ENCODE results near the gene PLEKHG3.
"Not testable (repeated sequence)": the region's sequence is repeated elsewhere in the genome, so short reads cannot be mapped to it uniquely, and the experiment has no call there.

The PLEKHG3 gene

DNA sequence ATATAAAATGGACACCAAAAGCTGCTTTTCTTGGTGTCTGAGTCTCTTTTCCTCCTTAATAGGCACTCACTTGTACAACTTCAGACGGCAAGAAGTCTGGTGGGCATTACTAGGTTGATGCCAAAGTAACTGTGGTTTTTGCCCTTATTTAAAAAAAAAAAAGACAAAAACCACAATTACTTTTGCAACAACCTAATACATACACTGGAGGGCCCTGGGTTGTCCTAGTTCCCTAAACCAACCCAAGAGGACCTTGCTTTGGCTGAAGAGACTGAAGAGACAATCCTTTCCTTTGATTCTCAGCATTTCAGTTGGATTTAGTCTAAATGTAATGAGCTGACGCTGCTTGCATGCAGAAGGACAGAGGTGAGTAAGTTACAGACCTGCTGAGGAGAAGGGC is 16.2 kb upstream of the PLEKHG3 start:
- Histone ChIP-seq H3K36me3 (ENCODE audit: control insufficient read depth in 2 of 2, insufficient read depth in 2 of 2, low read length in 2 of 2) (no peaks in the 10 kb centered on the region), H3K9me3 (ENCODE audit: control insufficient read depth in 2 of 2, low read length in 2 of 2) (no peaks in the 10 kb centered on the region), H3K9ac (ENCODE audit: low read length in 2 of 2) (no peak overlapping the region), H3K27me3 (ENCODE audit: control insufficient read depth in 1 of 2, insufficient read depth in 2 of 2, low read length in 2 of 2) (no peaks in the 10 kb centered on the region), H3K4me1 (ENCODE audit: control insufficient read depth, insufficient read depth, low read length) (peaks cover 5% of the 10 kb centered on the region), H3K4me3 (ENCODE audit: low read length in 2 of 2) (no peak overlapping the region), H3K27ac (ENCODE audit: low read length) (no peak overlapping the region)

DNA sequence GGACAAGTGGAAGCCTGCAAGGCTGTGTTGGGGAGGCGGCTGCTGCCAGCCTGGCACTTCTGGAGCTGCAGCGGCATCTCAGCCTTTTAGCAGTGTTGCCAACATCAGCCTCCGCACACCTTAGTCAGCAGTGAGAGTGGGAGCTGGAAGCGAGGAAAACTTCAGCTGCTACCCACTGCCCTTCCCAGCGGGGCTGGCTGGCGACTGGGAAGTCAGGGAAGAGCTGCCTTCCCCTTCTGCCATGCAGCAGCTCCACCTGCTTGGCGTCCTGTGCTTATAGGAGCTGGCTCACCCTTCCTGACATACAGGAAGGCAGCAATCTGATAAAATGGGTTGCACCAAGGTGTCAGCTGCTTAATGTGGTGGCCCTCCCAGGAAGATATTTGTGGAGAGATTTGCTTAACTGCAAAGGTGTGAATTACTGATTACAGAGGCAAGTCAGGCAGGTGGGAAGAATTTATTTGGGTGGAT is 15.4 kb upstream of the PLEKHG3 start:
- Histone ChIP-seq H3K4me1 (ENCODE audit: control insufficient read depth, insufficient read depth, low read length) (peaks cover 9% of the 10 kb centered on the region), H3K9ac (ENCODE audit: low read length in 2 of 2) (no peak overlapping the region), H3K27ac (ENCODE audit: low read length) (no peak overlapping the region), H3K4me3 (ENCODE audit: low read length in 2 of 2) (no peak overlapping the region), H3K9me3 (ENCODE audit: control insufficient read depth in 2 of 2, low read length in 2 of 2) (no peaks in the 10 kb centered on the region), H3K27me3 (ENCODE audit: control insufficient read depth in 1 of 2, insufficient read depth in 2 of 2, low read length in 2 of 2) (no peaks in the 10 kb centered on the region), H3K36me3 (ENCODE audit: control insufficient read depth in 2 of 2, insufficient read depth in 2 of 2, low read length in 2 of 2) (no peaks in the 10 kb centered on the region)

DNA sequence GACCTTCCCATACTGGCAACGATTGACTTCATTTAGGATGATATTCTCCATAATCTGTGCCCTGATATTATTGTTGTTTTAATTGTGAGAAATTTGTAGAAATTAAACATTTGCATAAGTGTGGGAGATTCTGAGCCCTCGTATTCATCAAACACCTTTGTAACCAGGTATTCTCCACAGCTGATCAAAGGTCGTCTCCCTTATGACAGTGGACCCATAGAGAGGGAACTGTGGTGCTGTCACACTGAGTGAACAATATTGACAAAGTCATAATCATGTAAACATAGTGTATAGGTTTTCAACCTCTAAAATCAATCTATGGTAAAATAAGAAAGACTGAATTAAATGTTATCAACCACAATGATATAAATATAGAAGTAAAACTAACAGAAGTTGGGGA is 14.9 kb upstream of the PLEKHG3 start:
- no peak overlapping the region for H3K4me3 ChIP-seq (ENCODE audit: low read length in 2 of 2)
- H3K36me3 ChIP-seq (ENCODE audit: control insufficient read depth in 2 of 2, insufficient read depth in 2 of 2, low read length in 2 of 2): no peaks in the 10 kb centered on the region
- H3K9ac ChIP-seq (ENCODE audit: low read length in 2 of 2): no peak overlapping the region
- H3K27ac ChIP-seq (ENCODE audit: low read length): no peak overlapping the region
- H3K27me3 ChIP-seq (ENCODE audit: control insufficient read depth in 1 of 2, insufficient read depth in 2 of 2, low read length in 2 of 2): no peaks in the 10 kb centered on the region
- H3K4me1 ChIP-seq (ENCODE audit: control insufficient read depth, insufficient read depth, low read length): peaks cover 8% of the 10 kb centered on the region
- no peaks in the 10 kb centered on the region for H3K9me3 ChIP-seq (ENCODE audit: control insufficient read depth in 2 of 2, low read length in 2 of 2)

DNA sequence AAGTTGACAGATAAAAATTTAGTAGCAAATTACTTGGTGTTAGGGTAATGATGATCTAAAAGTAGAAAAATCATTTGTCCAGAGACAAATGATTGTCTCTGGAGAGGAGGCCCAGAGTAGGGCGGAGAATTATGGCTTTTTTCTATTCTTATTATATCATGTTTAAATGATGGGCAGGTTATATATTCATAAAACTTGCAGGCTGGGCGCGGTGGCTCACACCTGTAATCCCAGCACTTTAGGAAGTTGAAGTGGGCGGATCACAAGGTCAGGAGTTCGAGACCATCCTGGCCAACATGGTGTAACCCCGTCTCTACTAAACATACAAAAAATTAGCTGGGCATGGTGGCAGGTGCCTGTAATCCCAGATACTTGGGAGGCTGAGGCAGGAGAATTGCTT is 13.6 kb upstream of the PLEKHG3 start:
- not testable (repeated sequence) for H3K27me3 ChIP-seq (ENCODE audit: control insufficient read depth in 1 of 2, insufficient read depth in 2 of 2, low read length in 2 of 2); H3K4me3 ChIP-seq (ENCODE audit: low read length in 2 of 2); H3K27ac ChIP-seq (ENCODE audit: low read length); H3K36me3 ChIP-seq (ENCODE audit: control insufficient read depth in 2 of 2, insufficient read depth in 2 of 2, low read length in 2 of 2); H3K9ac ChIP-seq (ENCODE audit: low read length in 2 of 2); H3K9me3 ChIP-seq (ENCODE audit: control insufficient read depth in 2 of 2, low read length in 2 of 2); H3K4me1 ChIP-seq (ENCODE audit: control insufficient read depth, insufficient read depth, low read length)

DNA sequence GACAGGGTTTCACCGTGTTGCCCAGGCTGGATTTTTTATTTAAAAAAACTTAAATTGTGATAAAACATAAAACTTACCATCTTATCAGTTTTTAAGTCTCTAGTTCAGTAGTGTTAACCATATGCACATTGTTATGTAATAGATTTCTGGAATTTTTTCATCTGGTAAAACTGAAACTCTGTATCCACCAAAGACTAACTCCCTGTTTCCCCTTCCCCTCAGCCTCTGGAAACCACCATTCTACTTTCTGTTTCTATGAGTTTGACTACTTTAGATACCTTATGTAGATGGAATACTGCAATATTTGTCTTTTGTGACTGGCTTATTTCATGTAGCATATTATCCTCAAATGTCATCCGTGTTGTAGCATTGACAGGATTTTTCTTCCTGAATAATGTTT is 12.8 kb upstream of the PLEKHG3 start:
- peaks cover 7% of the 10 kb centered on the region for H3K4me1 ChIP-seq (ENCODE audit: control insufficient read depth, insufficient read depth, low read length)
- no peak overlapping the region for H3K27ac ChIP-seq (ENCODE audit: low read length)
- no peaks in the 10 kb centered on the region for H3K36me3 ChIP-seq (ENCODE audit: control insufficient read depth in 2 of 2, insufficient read depth in 2 of 2, low read length in 2 of 2)
- no peaks in the 10 kb centered on the region for H3K27me3 ChIP-seq (ENCODE audit: control insufficient read depth in 1 of 2, insufficient read depth in 2 of 2, low read length in 2 of 2)
- no peaks in the 10 kb centered on the region for H3K9me3 ChIP-seq (ENCODE audit: control insufficient read depth in 2 of 2, low read length in 2 of 2)
- no peak overlapping the region for H3K4me3 ChIP-seq (ENCODE audit: low read length in 2 of 2)
- H3K9ac ChIP-seq (ENCODE audit: low read length in 2 of 2): no peak overlapping the region

DNA sequence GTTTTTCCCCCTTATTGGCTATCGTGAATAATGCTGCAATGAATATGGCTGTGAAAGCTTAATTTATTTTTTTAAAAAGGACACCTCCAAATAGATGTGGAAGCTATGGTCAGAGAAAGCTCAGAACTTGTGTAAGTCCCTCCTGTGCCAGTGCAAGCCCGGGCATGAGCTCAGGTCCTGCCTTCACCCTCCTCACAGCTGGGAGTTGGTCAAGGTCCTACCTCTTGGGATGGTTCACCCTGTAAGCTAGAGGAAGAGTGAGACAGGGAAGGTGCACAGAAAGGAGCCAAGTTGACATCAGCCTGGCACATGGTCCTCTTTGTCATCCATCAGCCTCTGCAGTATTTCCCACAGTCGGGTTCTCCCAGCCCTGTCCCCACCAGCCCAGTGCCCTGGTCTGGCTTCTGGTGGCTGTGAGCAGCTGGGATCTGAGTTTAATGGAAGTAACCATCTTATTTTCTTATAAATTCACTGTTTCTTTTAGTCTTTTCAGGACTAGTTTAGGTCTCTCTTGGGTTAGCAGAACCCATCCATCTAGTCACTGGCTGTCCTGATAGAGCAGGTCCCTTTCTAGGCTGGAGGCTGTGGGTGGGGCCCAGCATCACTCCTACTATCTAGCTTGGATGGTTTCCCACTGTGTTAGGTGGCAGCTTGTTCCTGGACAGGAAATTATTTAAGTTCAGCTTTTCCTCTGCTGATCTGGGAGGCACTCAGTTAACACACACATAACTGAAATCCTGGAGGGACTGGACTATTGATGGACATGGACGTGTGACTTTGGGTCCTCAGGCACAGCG is 11.8 kb upstream of the PLEKHG3 start:
- Histone ChIP-seq H3K9me3 (ENCODE audit: control insufficient read depth in 2 of 2, low read length in 2 of 2) (no peaks in the 10 kb centered on the region), H3K4me3 (ENCODE audit: low read length in 2 of 2) (no peak overlapping the region), H3K27me3 (ENCODE audit: control insufficient read depth in 1 of 2, insufficient read depth in 2 of 2, low read length in 2 of 2) (no peaks in the 10 kb centered on the region), H3K27ac (ENCODE audit: low read length) (no peak overlapping the region), H3K36me3 (ENCODE audit: control insufficient read depth in 2 of 2, insufficient read depth in 2 of 2, low read length in 2 of 2) (no peaks in the 10 kb centered on the region), H3K4me1 (ENCODE audit: control insufficient read depth, insufficient read depth, low read length) (peaks cover 7% of the 10 kb centered on the region), H3K9ac (ENCODE audit: low read length in 2 of 2) (no peak overlapping the region)

DNA sequence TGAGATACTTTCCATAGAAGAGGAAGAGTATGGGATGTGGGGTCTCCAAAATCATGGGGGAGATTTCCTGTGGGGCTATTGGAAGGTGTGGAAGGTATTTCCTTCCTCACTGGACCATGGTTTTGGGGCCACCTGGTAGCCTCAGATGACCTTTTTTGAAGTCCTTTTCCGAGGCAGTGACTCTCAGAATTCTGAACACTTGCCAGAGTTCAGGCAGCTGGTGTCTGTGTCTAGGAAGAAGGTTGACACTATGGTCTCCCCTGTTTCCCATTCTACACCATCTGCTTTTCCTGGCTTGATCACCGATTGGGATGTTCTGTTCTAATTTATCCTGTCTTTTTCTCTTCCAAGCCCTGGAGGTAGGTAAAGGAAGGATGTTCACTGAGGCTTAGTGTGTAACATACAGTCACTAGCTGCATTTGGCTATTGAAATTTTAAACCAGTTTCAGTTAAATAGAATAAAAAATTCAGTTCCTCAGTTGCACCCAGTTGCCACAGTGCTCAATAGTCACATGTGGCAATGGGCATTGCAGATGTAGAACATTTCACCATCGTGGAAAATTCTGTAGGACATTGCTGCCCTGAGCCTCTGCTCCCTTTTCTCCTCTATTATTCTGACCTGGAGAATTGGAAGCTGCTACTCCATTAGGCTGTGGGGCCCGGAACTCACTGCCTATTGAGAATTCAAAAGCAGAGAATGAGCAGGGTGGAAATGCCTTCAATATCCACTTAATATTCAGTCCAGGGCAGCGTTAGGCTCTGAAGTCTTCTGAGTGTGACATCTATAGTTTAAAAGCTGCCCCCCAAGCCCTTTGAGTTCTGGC is 11.0 kb upstream of the PLEKHG3 start:
- H3K9ac ChIP-seq (ENCODE audit: low read length in 2 of 2): no peak overlapping the region
- H3K27ac ChIP-seq (ENCODE audit: low read length): no peak overlapping the region

DNA sequence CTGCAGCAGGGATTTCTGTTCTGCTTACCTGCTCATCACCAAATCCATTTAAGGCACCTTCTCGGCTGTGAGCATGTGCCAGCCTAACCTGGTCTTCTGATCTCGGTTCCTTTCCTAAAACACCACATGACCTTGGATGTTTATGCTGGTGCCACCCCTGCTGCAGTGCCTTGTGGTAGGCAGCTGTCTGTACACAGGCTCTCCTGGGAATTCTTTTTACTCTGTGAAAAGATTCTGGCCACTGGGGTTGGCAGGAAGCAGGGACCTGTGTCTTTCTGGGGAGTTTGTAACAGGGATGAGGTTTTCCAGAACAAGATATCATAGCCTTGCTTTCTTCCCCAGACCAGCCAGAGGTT is 10.4 kb upstream of the PLEKHG3 start:
- H3K9ac ChIP-seq (ENCODE audit: low read length in 2 of 2): no peak overlapping the region
- H3K4me3 ChIP-seq (ENCODE audit: low read length in 2 of 2): no peak overlapping the region
- no peaks in the 10 kb centered on the region for H3K27me3 ChIP-seq (ENCODE audit: control insufficient read depth in 1 of 2, insufficient read depth in 2 of 2, low read length in 2 of 2)
- no peaks in the 10 kb centered on the region for H3K36me3 ChIP-seq (ENCODE audit: control insufficient read depth in 2 of 2, insufficient read depth in 2 of 2, low read length in 2 of 2)
- peaks cover 7% of the 10 kb centered on the region for H3K4me1 ChIP-seq (ENCODE audit: control insufficient read depth, insufficient read depth, low read length)
- H3K27ac ChIP-seq (ENCODE audit: low read length): no peak overlapping the region
- no peaks in the 10 kb centered on the region for H3K9me3 ChIP-seq (ENCODE audit: control insufficient read depth in 2 of 2, low read length in 2 of 2)

More for the DNA sequence above, 11.0 kb upstream of the PLEKHG3 start:
- Histone ChIP-seq H3K4me3 (ENCODE audit: low read length in 2 of 2) (no peak overlapping the region), H3K4me1 (ENCODE audit: control insufficient read depth, insufficient read depth, low read length) (peaks cover 7% of the 10 kb centered on the region), H3K9me3 (ENCODE audit: control insufficient read depth in 2 of 2, low read length in 2 of 2) (no peaks in the 10 kb centered on the region), H3K27me3 (ENCODE audit: control insufficient read depth in 1 of 2, insufficient read depth in 2 of 2, low read length in 2 of 2) (no peaks in the 10 kb centered on the region), H3K36me3 (ENCODE audit: control insufficient read depth in 2 of 2, insufficient read depth in 2 of 2, low read length in 2 of 2) (no peaks in the 10 kb centered on the region)

DNA sequence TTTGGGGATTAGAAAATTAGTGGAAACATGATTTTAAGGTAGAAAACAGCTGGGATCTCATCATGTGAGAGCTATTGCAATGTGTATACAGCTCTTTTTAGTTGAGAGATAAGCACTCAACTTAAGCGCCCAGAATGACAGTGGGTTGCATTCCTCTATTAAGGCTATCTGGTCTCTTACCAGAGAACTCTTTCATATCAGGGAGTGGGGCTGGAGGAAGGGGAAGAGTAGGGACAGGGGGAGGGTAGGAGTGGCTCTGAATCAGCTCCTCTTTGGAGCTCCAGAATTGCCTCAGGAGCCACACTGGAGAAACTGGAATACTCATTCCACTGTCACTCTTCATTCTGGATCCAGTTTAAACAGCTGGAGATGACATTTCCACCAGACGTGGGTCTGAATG is 9.2 kb upstream of the PLEKHG3 start:
- Histone ChIP-seq H3K9ac (ENCODE audit: low read length in 2 of 2) (no peak overlapping the region), H3K9me3 (ENCODE audit: control insufficient read depth in 2 of 2, low read length in 2 of 2) (no peaks in the 10 kb centered on the region), H3K27me3 (ENCODE audit: control insufficient read depth in 1 of 2, insufficient read depth in 2 of 2, low read length in 2 of 2) (no peaks in the 10 kb centered on the region), H3K4me1 (ENCODE audit: control insufficient read depth, insufficient read depth, low read length) (peaks cover 10% of the 10 kb centered on the region), H3K36me3 (ENCODE audit: control insufficient read depth in 2 of 2, insufficient read depth in 2 of 2, low read length in 2 of 2) (no peaks in the 10 kb centered on the region), H3K27ac (ENCODE audit: low read length) (no peak overlapping the region), H3K4me3 (ENCODE audit: low read length in 2 of 2) (no peak overlapping the region)

DNA sequence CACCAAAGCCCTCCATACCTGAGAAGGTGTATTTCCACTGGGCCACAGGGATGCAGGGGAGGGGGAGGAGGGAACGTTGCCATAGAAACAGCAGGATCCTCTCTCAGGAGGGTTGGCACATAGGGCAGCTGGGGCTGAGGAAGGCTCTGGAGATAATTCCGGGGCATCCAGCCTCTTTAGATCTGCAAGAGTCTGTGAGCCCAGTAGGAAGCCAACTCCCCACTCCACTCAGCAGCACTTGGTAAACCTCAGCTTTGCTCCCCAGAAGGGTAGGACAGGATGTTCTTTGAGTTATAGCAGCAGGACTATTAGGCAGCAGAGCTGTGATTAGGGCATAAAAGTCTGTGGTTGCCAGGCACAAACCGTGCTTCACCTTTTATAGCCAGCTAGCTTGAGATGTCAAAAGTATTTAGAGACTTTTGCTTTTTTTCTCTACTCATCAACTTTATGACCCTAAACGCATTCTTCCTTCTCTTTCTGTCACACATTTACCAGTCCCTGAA is 7.8 kb upstream of the PLEKHG3 start:
- Histone ChIP-seq H3K4me1 (ENCODE audit: control insufficient read depth, insufficient read depth, low read length) (peaks cover 10% of the 10 kb centered on the region), H3K27me3 (ENCODE audit: control insufficient read depth in 1 of 2, insufficient read depth in 2 of 2, low read length in 2 of 2) (no peaks in the 10 kb centered on the region), H3K9ac (ENCODE audit: low read length in 2 of 2) (no peak overlapping the region), H3K9me3 (ENCODE audit: control insufficient read depth in 2 of 2, low read length in 2 of 2) (no peaks in the 10 kb centered on the region), H3K36me3 (ENCODE audit: control insufficient read depth in 2 of 2, insufficient read depth in 2 of 2, low read length in 2 of 2) (no peaks in the 10 kb centered on the region), H3K27ac (ENCODE audit: low read length) (no peak overlapping the region), H3K4me3 (ENCODE audit: low read length in 2 of 2) (no peak overlapping the region)

DNA sequence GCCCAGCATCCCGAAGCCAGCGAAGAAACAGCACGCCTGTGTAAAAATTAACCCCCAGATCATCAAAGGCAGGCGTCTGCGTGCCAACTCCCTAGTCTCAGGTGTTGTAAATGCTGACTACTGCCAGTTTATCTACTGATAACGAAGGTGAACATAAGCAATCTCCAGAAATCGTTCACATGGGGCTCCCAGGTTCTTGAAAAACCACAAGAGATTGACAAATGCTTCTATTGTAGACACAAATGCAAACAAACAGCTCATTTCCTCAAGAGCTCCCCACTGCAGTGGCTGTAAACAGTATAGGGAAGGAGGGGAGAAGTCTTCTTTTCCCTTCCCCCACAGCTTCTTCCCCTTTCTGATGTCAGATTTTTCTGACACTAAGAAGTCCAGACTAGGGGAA is 5.3 kb upstream of the PLEKHG3 start:
- Histone ChIP-seq H3K9me3 (ENCODE audit: control insufficient read depth in 2 of 2, low read length in 2 of 2) (no peaks in the 10 kb centered on the region), H3K4me1 (ENCODE audit: control insufficient read depth, insufficient read depth, low read length) (peaks cover 9% of the 10 kb centered on the region), H3K9ac (ENCODE audit: low read length in 2 of 2) (no peak overlapping the region), H3K36me3 (ENCODE audit: control insufficient read depth in 2 of 2, insufficient read depth in 2 of 2, low read length in 2 of 2) (no peaks in the 10 kb centered on the region), H3K4me3 (ENCODE audit: low read length in 2 of 2) (no peak overlapping the region), H3K27ac (ENCODE audit: low read length) (no peak overlapping the region), H3K27me3 (ENCODE audit: control insufficient read depth in 1 of 2, insufficient read depth in 2 of 2, low read length in 2 of 2) (no peaks in the 10 kb centered on the region)
